Thymus (tissue), 11 donors: ENCODE results near the gene ITGAE. TPM values are rescaled to one million over a fixed set of nuclear protein-coding genes. Genes with fewer than 3 reads are reported as not detected.
"Not testable (repeated sequence)": the region's sequence is repeated elsewhere in the genome, so short reads cannot be mapped to it uniquely, and the experiment has no call there.

Experiments
- DNase-seq, 9 donors: peaks; one replicate each; pipeline ENCODE4 v3.0.0-alpha.2; 2013; ENCODE audit warnings: low spot score in 9 of 9, low read depth in 6 of 9, missing footprints in 1 of 9
- H3K27ac ChIP-seq, 2 donors: one replicate each; pipeline ENCODE4 v1.5.1; 2013; ENCODE audit warnings: control low read depth in 1 of 2, low read depth in 1 of 2, low read length in 1 of 2, mild to moderate bottlenecking in 1 of 2, moderate library complexity in 1 of 2
- H3K27me3 ChIP-seq, 2 donors: one replicate each; pipeline ENCODE4 v1.5.1; 2013; ENCODE audit warnings: low read length in 1 of 2; ENCODE audit not compliant: control insufficient read depth in 2 of 2, insufficient read depth in 1 of 2
- H3K36me3 ChIP-seq, 2 donors: one replicate each; pipeline ENCODE4 v1.5.1; 2013; ENCODE audit warnings: low read length in 1 of 2, mild to moderate bottlenecking in 1 of 2, moderate library complexity in 1 of 2; ENCODE audit not compliant: control insufficient read depth in 2 of 2, insufficient read depth in 2 of 2
- H3K4me1 ChIP-seq, 2 donors: one replicate each; pipeline ENCODE4 v1.5.1; 2013; ENCODE audit warnings: low read length in 2 of 2; ENCODE audit not compliant: control insufficient read depth in 2 of 2, insufficient read depth in 2 of 2
- H3K4me3 ChIP-seq, 2 donors: one replicate each; pipeline ENCODE4 v1.5.1; 2013; ENCODE audit warnings: low read length in 2 of 2, control low read depth in 1 of 2, mild to moderate bottlenecking in 1 of 2
- H3K9me3 ChIP-seq, 2 donors: one replicate each; pipeline ENCODE4 v1.5.1; 2013; ENCODE audit warnings: low read length in 1 of 2, mild to moderate bottlenecking in 1 of 2; ENCODE audit not compliant: control insufficient read depth in 2 of 2, insufficient read depth in 1 of 2
- WGBS: extraction: QIAGEN DNeasy Blood & Tissue Kit; methylation state at CpG from one replicate; pipeline ENCODE4 v1.1.7; 2013; 5-methylcytosine and 5-hydroxymethylcytosine counted together
- polyA plus RNA-seq: library from polyadenylated mRNA; stranded (reverse); fragments of 200-250 nt; gene quantifications from one replicate; pipeline ENCODE4 v1.2.3, GENCODE V29; 2013
- total RNA-seq: library from RNA; stranded (reverse); fragments of 120-200 nt; gene quantifications from one replicate; pipeline ENCODE4 v1.2.4, GENCODE V29; 2013
- donor health status: healthy.

Gene ITGAE
- total and polyA plus RNA-seq, 2 donors, result 129 to 170 TPM

- WGBS, result 0% methylated on average over 8 of the region's 8 CpGs
- H3K4me3 ChIP-seq, result peak overlapping the region; percentile 98
- H3K27ac ChIP-seq, result peak overlapping the region; percentile 21 to 71
- peak in 2 of 9 donors; percentile 4 to 13 for DNase-seq
- peaks cover 4 to 24% of the 10 kb centered on the region in 2 donors for H3K4me1 ChIP-seq
- peaks cover 29 to 38% of the 10 kb centered on the region in 2 donors for H3K36me3 ChIP-seq
- peaks cover 0 to 5% of the 10 kb centered on the region in 2 donors for H3K9me3 ChIP-seq
- H3K27me3 ChIP-seq, result peaks cover 0 to 4% of the 10 kb centered on the region in 2 donors
These were observed 44.3 kb upstream of the ITGAE start for GRCh38 chr17:3845291-3845620.

- DNase-seq, H3K9me3 ChIP-seq, H3K27me3 ChIP-seq, H3K27ac ChIP-seq: not testable (repeated sequence)
- Histone ChIP-seq H3K36me3 (peaks cover 35 to 45% of the 10 kb centered on the region in 2 donors), H3K4me1 (peaks cover 4 to 24% of the 10 kb centered on the region in 2 donors), H3K4me3 (peak overlapping the region in 1 of 2 donors; percentile 98)
- 97% methylated on average over 19 of the region's 19 CpGs for WGBS
These were observed 43.6 kb upstream of the ITGAE start for GRCh38 chr17:3844556-3844955.

GRCh38 chr17:3843935-3844516 lies 43.0 kb upstream of the ITGAE start:
- 40% methylated on average over 3 of the region's 3 CpGs for WGBS
- H3K4me1 ChIP-seq, result peaks cover 4 to 24% of the 10 kb centered on the region in 2 donors

GRCh38 chr17:3838206-3838605 lies 37.2 kb upstream of the ITGAE start:
- WGBS, result 95% methylated on average over 12 of the region's 12 CpGs
- no peak overlapping the region for H3K4me3 ChIP-seq
- no peaks in the 10 kb centered on the region for H3K27me3 ChIP-seq
- H3K27ac ChIP-seq, result peak overlapping the region in 1 of 2 donors; percentile 31
- no peaks in the 10 kb centered on the region for H3K4me1 ChIP-seq
- no peaks in the 10 kb centered on the region for H3K9me3 ChIP-seq
- no peak for DNase-seq
- H3K36me3 ChIP-seq, result peaks cover 78 to 82% of the 10 kb centered on the region in 2 donors

More at GRCh38 chr17:3843935-3844516, 43.0 kb upstream of the ITGAE start:
- H3K9me3 ChIP-seq, result peaks cover 0 to 5% of the 10 kb centered on the region in 2 donors
- H3K36me3 ChIP-seq, result peaks cover 40 to 50% of the 10 kb centered on the region in 2 donors
- peak in 8 of 9 donors; percentile 19 to 71 (median 46) for DNase-seq
- no peak overlapping the region for H3K4me3 ChIP-seq
- H3K27me3 ChIP-seq, result peaks cover 0 to 4% of the 10 kb centered on the region in 2 donors
- no peak overlapping the region for H3K27ac ChIP-seq

GRCh38 chr17:3836551-3836950 lies 35.6 kb upstream of the ITGAE start:
- DNase-seq, result no peak
- no peak overlapping the region for H3K27ac ChIP-seq
- no peak overlapping the region for H3K4me3 ChIP-seq
- WGBS, result 98% methylated on average over 10 of the region's 10 CpGs
- no peaks in the 10 kb centered on the region for H3K4me1 ChIP-seq
- no peaks in the 10 kb centered on the region for H3K9me3 ChIP-seq
- H3K36me3 ChIP-seq, result peaks cover 68 to 73% of the 10 kb centered on the region in 2 donors
- H3K27me3 ChIP-seq, result no peaks in the 10 kb centered on the region

- Histone ChIP-seq H3K27ac (no peak overlapping the region), H3K36me3 (peaks cover 66 to 67% of the 10 kb centered on the region in 2 donors), H3K9me3 (no peaks in the 10 kb centered on the region), H3K4me1 (no peaks in the 10 kb centered on the region), H3K27me3 (no peaks in the 10 kb centered on the region), H3K4me3 (no peak overlapping the region)
- DNase-seq, result no peak
- 96% methylated on average over 14 of the region's 14 CpGs for whole genome bisulfite sequencing
These were observed 34.6 kb upstream of the ITGAE start for GRCh38 chr17:3835410-3836229.

- no peaks in the 10 kb centered on the region for H3K27me3 ChIP-seq
- no peak for DNase-seq
- H3K9me3 ChIP-seq, result no peaks in the 10 kb centered on the region
- peaks cover 60% of the 10 kb centered on the region in 2 donors for H3K36me3 ChIP-seq
- H3K4me1 ChIP-seq, result no peaks in the 10 kb centered on the region
- H3K27ac ChIP-seq, result no peak overlapping the region
- H3K4me3 ChIP-seq, result no peak overlapping the region
- 96% methylated on average over 4 of the region's 4 CpGs for WGBS
These were observed 33.8 kb upstream of the ITGAE start for GRCh38 chr17:3834811-3835210.

- Histone ChIP-seq H3K27me3 (no peaks in the 10 kb centered on the region), H3K36me3 (peaks cover 43 to 59% of the 10 kb centered on the region in 2 donors), H3K9me3 (no peaks in the 10 kb centered on the region), H3K27ac (peak overlapping the region in 1 of 2 donors; percentile 13), H3K4me1 (peaks cover 0 to 13% of the 10 kb centered on the region in 2 donors), H3K4me3 (no peak overlapping the region)
- 98% methylated on average over 7 of the region's 7 CpGs for WGBS
- DNase-seq, result no peak
These were observed 27.9 kb upstream of the ITGAE start for GRCh38 chr17:3828852-3829232.

GRCh38 chr17:3828151-3828851 lies 27.3 kb upstream of the ITGAE start:
- Histone ChIP-seq H3K36me3 (peaks cover 45 to 61% of the 10 kb centered on the region in 2 donors), H3K4me1 (peaks cover 0 to 13% of the 10 kb centered on the region in 2 donors), H3K27ac (peak overlapping the region in 1 of 2 donors; percentile 13), H3K4me3 (no peak overlapping the region), H3K27me3 (no peaks in the 10 kb centered on the region), H3K9me3 (no peaks in the 10 kb centered on the region)
- DNase-seq, result no peak
- WGBS, result 95% methylated on average over 7 of the region's 7 CpGs
